Astrocyte of the cerebellum (primary cell): Measurements from ENCODE around the gene PRKACG.
"Not testable (repeated sequence)": the region's sequence is repeated elsewhere in the genome, so short reads cannot be mapped to it uniquely, and the experiment has no call there.

Experiments used
- DNase-seq: peaks from one replicate; pipeline ENCODE4 v3.0.0-alpha.2; 2011; ENCODE audit warnings: low read depth
- H3K4me3 ChIP-seq: 2 replicates; pipeline ENCODE4 v1.5.1; 2011; ENCODE audit warnings: mild to moderate bottlenecking, low read depth, low read length, moderate library complexity
- in situ Hi-C: cut with HindIII; loops from 2 replicates; pipeline ENCODE4 v1.10.0; 2017; ENCODE audit warnings: low sequenced_read_pairs
- TF ChIP-seq, protein P1 (sequence below): IDR thresholded peaks from 2 replicates; pipeline ENCODE4 v1.5.1; 2012; ENCODE audit warnings: low read length, low read depth, moderate library complexity, mild to moderate bottlenecking; ENCODE audit errors: missing control alignments

The PRKACG gene

DNA sequence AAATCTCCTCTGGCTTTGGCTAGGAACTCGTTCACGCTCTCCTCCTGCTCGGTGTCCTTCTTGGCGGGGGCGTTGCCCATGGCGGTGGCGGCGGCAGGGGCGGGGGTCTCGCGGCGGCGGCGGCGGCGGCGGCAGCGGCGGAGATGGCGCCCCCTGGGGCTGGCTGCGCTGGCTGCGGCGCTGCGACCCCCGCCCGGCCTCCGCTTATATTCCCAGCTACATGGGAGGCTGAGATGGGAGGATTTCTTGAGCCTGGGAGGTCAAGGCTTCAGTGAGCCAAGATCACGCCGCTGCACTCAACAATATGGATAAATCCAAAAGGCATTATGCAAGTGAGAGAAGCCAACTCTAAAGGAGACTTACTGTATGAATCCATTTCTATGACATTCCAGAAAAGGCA, at the start of gene PRKACG:
PRKACG (minus strand) TSS at position 101 of the 400 bp plus-strand sequence; CDS start at position 80, 21 bp downstream.
- no peak for DNase-seq
- no peak within 1 kb of the TSS for H3K4me3 ChIP-seq
- in situ Hi-C loops, result no loop called here
- TF ChIP-seq, protein P1, sequence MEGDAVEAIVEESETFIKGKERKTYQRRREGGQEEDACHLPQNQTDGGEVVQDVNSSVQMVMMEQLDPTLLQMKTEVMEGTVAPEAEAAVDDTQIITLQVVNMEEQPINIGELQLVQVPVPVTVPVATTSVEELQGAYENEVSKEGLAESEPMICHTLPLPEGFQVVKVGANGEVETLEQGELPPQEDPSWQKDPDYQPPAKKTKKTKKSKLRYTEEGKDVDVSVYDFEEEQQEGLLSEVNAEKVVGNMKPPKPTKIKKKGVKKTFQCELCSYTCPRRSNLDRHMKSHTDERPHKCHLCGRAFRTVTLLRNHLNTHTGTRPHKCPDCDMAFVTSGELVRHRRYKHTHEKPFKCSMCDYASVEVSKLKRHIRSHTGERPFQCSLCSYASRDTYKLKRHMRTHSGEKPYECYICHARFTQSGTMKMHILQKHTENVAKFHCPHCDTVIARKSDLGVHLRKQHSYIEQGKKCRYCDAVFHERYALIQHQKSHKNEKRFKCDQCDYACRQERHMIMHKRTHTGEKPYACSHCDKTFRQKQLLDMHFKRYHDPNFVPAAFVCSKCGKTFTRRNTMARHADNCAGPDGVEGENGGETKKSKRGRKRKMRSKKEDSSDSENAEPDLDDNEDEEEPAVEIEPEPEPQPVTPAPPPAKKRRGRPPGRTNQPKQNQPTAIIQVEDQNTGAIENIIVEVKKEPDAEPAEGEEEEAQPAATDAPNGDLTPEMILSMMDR, result no peak

DNA sequence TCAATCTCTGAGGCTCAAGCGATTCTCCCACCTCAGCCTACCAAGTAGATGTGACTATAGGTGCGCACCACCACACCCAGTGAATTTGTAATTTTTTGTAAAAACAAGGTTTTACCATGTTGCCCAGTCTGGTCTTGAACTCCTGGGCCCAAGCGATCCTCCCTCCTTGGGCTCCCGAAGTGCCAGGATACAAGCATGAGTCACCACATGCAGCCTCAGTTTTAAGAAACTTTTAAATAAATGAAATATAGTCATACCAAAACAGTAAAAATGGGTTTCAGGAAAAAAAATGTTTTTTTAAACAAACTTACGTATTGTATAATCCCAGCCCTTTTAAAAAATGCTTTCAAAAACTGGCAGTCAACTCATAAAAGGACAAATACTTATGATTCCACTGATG, 48.3 kb upstream of the PRKACG start:
- in situ Hi-C loops, result no loop called here
- TF ChIP-seq, protein P1, result no peak
- no peak overlapping the region for H3K4me3 ChIP-seq
- DNase-seq, result no peak

DNA sequence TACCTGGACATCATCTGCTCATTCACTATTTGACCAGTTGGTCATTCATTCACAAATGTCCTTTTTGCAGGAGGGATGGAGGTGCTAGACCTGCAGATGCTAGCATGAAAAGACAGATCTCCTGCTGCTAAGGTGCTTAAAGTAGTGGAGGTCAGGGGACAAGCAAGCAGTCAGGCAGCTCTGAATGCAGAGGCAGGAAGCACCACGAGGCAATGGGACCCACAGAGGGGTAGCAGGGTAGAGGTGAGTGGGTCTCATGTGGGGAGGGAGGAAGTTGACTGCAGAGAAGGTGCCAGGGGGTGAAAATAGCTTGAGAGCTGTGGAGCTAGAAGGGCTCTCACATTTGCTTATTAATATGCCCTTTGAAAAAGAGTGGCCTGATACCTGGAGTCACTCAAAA, 46.9 kb upstream of the PRKACG start:
- TF ChIP-seq, protein P1, result no peak
- in situ Hi-C loops, result no loop called here
- H3K4me3 ChIP-seq, result no peak overlapping the region
- DNase-seq, result no peak

DNA sequence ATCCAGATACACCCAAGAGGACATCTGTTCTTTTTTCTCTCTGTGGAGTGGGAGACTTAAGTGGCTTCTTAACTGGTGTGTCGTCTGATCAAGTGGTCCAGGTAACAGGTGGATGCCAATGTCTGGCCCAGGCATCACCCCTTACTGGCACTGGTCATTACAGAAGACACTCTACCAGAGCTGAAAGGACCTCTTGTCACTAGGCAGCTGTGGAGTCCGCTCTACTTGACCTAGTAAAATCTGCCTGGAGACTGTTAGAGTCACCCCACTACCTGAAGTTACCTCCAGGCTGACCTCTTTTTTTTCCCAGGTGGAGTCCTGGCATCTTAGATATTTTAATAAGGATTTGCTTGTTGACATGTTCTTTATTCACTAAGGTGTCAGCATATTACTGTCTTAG, 44.2 kb upstream of the PRKACG start:
- in situ Hi-C loops, result no loop called here
- no peak for DNase-seq
- no peak overlapping the region for H3K4me3 ChIP-seq
- TF ChIP-seq, protein P1, result no peak

DNA sequence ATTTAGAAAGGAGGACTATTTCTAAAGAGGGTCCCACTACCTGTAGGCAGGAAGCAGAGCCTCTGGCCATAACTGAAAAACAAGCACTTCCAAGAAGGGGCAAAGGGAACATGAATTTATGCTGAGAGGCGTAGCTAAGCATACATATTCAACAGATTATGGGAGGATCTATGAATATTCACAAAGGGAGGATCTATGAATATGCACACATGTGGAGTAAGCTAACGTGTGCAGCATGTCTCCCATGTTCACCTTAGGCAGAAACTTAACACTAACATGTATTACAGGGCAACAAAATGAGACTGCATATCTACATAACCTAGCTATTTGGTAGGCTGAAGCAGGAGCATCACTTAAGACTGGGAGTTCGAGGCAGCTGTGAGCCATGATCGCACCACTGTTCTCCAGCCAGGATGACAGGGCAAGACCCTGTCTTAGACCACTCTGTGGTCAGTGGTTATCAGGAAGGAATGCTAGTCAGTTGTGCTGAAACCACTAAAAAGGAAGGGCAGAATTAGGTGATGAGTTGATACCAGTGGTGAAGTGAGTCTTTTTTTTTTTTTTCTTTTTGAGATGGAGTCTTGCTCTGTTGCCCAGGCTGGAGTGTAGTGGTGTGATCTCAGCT, 42.4 kb upstream of the PRKACG start:
- in situ Hi-C loops, result no loop called here
- H3K4me3 ChIP-seq, result no peak overlapping the region
- TF ChIP-seq, protein P1, result no peak
- no peak for DNase-seq

DNA sequence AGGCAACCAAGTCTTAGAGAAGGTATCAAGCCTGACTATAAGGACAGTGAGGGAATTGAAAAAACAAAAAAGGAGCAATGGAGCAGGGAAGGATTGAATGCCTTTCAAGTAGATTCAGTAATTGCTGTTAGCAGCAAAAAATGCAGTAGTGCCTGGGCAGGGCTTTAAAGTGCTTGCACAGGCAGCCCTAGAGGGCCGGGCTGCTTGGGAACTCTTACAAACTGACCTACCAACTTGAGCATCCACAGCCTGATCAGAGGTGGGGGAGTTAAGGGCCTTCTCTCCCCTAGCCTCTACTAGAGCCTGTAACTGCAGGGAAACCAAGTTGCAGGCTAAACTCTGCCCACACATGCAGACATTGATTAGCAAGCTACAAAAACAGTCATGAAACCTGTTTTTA, 41.1 kb upstream of the PRKACG start:
- DNase-seq, result no peak
- in situ Hi-C loops, result no loop called here
- no peak overlapping the region for H3K4me3 ChIP-seq
- TF ChIP-seq, protein P1, result no peak

DNA sequence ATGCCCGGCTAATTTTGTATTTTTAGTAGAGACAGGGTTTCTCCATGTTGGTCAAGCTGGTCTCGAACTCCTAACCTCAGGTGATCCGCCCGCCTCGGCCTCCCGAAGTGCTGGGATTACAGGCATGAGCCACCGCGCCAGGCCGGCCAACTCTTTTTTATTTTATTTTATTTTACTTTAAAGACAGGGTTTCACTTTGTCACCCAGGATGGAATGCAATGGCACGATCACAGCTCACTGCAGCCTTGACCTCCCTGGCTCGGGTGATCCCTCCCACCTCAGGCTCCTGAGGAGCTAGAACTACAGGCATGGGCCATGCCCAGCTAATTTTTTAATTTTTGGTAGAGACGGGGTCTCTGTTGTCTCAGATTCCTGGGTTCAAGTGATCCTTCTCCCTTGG, 37.0 kb upstream of the PRKACG start:
- in situ Hi-C loops, H3K4me3 ChIP-seq, DNase-seq: not testable (repeated sequence)
